Activated CD4-positive, alpha-beta T cell treated with anti-CD3 and anti-CD28 coated beads, Interleukin-2, amount 50 U/mL, for 16 hours (primary cell): Measurements from ENCODE around the gene ZRANB1.
"Not testable (repeated sequence)": the region's sequence is repeated elsewhere in the genome, so short reads cannot be mapped to it uniquely, and the experiment has no call there.

Source experiments
- DNase-seq: peaks from one replicate; pipeline ENCODE4 v3.0.0-alpha.2; 2020

Gene ZRANB1

GRCh38 chr10:124941823-124942222 is at the start of gene ZRANB1:
ZRANB1 (plus strand) TSS chr10:124942123; CDS start chr10:124942494, 371 bp downstream.
- DNase-seq, result no peak

GRCh38 chr10:124892905-124893304 is 49.0 kb upstream of the ZRANB1 start:
- no peak for DNase-seq

GRCh38 chr10:124894569-124895215 is 47.2 kb upstream of the ZRANB1 start:
- no peak for DNase-seq

DNA sequence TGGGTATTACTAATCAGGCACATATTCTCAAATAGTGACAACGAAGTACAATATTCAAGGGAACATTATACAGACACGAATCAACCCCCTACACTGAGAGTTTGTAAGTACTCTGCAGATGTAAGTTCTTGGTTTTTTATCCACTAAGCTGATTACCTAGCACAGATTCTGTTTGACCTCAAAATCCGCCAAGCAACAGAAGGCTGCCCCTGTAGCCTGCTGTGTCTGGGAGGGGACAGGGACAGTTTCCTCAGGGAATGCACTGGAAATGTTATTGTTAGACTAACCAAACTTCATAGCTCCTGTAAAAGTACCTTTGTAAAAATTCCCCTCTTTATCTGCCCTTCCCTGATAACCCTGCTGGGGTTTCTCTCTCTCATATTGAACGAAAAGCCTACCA is 45.2 kb upstream of the ZRANB1 start:
- DNase-seq, result no peak

DNA sequence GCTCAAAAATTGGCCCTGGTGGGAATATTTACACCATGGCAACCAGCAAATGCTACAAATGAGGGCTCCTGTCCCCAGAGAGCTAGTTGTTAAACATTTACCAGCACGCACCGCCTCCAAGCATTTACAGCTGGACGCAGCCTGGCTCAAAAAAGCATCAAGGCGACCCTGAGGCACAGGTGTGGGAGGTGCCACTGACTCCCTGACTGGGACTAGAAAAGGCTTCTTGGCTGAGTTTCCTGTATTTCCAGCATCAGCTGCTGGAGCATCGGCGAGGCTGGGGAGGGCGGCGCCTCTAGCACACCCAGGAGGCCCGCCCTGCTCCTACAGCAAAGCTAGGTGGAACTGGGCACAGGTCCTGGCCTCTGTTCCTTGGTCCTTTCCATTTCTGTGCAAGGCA is 43.5 kb upstream of the ZRANB1 start:
- no peak for DNase-seq

- DNase-seq, result no peak
Observed at GRCh38 chr10:124899151-124899550, 42.8 kb upstream of the ZRANB1 start.

DNA sequence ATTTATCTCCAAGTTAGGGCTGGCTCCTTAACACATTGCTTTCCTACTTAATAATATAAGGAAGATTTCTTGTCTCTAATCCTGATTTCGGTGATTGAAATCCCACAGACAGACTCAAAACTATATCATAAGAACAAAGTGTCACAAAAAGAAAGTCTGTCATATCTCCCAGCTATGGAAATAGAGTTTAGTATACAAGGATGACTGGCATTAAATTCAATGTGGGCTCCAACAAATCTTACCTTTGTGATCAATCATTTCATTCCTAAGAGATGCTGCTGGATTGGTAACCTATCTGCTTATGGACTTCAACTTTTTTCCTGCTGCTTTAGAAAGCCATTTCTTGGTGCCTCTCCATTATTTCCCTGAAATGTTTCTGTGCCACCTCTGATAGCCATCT is 39.5 kb upstream of the ZRANB1 start:
- no peak for DNase-seq

DNA sequence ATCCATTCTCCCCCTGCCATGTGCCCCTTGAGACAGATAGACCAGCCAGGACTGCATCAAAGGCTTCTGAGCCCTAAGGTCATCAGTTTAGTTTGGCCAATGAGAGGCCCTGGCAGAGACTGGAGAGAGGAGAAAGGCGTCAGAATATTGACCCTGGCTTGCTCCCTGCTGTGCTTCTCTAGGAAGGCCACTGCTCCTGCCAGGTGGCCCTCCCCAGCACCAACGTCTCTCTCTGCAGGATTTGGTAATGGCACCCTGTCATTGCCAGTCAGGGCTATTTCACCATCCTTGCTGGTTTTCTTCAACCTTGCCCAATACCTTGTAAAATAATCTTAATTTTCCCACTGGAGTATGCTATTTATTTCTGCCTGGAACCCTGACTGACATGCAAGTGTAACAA is 38.8 kb upstream of the ZRANB1 start:
- DNase-seq, result no peak

- DNase-seq, result no peak
Observed at GRCh38 chr10:124904796-124905195, 37.1 kb upstream of the ZRANB1 start.

DNA sequence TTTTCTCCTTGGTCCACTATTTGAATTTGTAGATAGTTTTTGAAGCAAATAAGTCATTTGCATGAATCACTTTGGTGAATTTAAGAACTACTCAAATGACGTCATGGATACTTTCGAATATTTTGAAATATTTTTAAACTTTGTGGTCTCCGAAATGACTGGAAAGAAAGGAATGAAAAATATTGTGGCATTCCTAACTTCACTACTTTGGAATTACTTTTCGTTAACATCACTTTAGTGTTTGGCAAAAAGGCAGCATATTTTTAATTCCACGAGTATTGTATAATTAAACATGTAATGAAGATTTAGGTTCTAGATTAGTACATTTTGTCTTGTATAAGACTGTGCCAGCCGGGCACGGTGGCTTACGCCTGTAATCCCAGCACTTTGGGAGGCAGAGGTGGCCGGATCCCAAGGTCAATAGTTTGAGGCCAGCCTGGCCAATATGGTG is 35.3 kb upstream of the ZRANB1 start:
- DNase-seq, result no peak

GRCh38 chr10:124909563-124909962 is 32.4 kb upstream of the ZRANB1 start:
- DNase-seq, result no peak

DNA sequence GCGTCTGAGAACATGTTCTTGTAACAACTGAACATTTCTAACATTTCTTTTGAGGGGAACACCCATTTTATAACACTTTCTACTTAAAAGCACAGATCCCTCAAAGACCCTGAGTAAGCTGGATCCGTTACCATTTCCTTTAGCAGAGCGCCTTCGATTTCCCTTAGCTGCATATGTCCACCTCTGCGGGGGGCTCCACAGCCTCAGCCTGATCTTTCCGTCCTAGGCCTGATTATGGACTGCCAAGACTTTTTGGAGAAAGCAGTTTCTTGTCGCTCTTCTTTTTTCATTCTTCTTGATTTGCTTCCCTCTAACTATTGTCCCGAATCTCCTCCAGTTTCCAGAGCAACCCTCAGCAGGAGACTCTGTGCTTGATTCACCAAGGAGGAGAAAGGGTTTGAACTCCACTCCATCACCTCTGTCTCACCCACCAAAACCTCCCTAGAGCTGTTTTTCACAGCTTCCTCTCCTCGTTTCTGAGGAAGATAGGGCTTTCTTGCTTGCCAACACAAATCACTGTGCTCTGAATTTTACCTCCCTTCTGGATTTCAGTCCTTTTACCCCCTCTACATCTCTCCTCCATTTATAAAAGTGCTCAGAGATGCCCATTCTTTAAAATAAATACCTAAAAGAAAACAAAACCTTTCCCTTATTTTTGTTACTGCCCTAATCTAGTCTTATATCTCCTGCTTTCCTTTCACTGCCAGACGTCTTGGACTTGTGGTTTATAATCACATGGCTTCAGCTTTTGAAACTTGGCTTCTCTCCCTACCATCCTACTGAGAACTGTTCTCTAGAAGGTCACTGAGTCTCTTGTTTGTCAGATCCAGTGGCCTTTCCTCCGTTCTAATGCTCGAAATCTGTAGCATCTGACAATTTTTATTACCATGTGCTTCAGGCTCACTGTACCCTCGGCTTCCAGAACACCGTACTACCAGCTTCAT is 30.5 kb upstream of the ZRANB1 start:
- DNase-seq, result no peak

DNA sequence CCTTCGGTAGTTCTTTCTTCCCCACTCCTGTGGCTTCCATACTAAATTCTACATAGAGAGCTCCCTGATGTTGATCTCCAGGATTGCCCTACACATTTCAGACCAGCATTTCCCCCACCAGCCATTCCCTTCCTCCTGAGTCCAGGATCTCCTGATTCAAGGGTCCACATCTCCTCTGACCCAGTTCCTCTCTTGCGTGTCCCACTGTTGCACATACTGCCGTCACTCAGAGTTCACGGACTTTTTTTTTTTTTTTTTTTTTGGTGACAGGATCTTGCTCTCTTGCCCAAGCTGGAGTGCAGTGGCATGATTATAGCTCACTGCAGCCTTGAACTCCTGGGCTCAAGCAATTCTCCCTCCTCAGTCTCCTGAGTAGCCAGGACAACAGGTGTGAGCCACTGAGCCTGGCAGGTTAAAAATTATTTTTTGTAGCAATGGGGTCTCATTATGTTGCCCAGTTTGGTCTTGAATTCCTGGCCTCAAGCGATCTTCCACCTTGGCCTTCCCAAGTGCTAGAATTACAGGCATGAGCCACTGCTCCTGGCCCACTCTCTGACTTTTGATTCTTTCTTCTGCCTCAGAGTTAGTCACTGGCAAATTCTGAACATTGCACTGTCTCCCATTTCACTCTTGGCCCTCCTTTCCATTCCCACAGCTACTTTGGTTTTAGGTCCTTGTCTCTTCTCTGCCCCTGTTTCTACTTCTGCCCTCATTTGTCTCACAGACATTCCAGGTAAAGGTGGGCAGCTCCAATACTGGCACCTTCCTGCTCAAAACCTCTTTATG is 29.6 kb upstream of the ZRANB1 start:
- DNase-seq, result no peak

- no peak for DNase-seq
Observed at GRCh38 chr10:124913167-124913566, 28.8 kb upstream of the ZRANB1 start.

DNA sequence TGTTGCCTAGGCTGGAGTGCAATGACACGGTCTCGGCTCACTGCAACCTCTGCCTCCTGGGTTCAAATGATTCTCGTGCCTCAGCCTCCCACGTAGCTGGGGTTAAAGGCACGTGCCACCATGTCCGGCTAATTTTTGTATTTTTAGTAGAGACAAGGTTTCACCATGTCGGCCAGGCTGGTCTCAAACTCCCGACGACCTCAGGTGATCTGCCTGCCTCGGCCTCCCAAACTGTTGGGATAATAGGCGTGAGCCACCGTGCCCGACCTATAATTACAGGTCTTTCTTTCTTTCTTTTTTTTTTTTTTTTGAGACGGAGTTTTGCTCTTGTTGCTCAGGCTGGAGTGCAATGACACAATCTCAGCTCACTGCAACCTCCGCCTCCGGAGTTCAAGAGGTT is 27.5 kb upstream of the ZRANB1 start:
- DNase-seq, result not testable (repeated sequence)

- no peak for DNase-seq
Observed at GRCh38 chr10:124916098-124916584, 25.8 kb upstream of the ZRANB1 start.

DNA sequence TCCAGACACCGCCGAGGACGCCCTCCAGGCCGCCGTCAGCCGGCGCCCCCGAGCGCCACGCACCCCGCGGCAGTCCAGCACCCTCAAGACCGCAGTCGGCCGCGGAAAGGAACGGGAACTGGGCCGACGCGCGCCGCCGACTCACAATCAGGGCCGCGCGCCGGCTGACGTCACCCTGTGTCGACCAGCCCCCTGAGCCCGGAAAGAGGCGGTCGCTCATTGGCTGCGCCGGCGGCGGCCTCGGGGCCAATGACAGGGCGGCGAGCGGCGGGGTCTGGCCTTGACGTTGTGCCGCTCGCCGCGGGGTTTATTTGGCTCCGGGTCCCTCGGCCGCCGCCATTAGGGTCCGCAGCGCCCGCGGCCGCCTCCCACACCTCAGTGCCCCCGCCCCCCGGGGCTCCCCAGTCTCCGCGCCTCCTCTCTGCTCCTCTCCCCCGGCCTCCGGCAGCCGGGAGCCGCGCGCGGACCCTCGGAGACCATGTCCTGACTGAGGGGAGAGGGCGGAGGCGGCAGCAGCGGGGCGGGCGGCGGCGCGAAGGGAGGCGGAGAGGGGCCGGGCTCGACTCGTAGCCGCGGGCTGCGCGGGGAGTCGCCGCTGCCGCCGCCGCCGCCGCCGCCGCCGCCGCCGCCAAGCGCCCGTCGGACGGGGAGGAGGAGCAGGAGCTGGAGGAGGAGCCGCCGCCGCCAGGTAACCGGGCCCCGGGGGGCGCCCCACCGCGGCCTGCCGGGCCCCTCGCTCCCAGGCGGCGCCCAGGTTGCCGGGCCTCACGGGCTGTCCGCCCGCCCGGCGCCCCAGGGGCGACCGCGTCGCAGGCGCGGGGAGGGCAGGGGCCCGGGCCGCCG is 25.1 kb upstream of the ZRANB1 start:
- DNase-seq, result peak; percentile 97

DNA sequence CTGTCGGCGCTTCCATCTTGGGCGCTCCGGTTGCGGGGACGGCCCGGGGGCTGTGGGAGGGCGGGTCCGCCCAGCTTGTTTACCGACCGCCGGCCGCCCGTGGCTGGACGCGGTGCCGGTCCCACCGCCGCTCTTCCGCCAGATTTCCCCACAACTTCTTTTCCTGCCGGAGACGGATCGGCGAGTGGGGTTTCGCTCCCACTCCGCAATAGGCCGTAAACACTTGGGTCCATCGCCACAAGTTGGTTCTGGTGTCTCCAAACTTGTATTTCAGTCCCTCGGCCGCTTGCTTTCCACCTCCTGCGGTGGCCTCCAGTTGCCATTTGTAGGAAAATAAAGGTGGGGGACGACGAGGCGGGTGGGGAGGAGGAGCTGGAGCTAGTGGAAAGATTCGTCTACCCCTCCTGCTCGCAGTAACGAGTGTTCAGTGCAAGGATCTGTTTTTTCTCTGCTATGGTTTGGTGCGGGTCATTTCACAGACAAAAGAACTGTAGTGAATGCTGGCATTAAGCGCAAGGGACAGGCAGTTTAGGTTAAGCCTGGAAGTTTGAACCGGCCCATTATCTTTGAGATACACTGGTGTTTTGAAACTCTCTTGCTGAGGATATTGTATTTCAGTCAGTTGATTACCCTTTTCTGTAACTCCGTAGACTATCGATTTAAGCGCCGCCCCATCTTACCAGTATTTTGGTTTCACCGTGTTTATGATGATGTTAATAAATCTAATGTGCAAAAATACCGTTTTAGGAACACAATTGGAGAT is 24.3 kb upstream of the ZRANB1 start:
- DNase-seq, result peak; percentile 31

- no peak for DNase-seq
Observed at GRCh38 chr10:124918191-124918830, 23.6 kb upstream of the ZRANB1 start.

DNA sequence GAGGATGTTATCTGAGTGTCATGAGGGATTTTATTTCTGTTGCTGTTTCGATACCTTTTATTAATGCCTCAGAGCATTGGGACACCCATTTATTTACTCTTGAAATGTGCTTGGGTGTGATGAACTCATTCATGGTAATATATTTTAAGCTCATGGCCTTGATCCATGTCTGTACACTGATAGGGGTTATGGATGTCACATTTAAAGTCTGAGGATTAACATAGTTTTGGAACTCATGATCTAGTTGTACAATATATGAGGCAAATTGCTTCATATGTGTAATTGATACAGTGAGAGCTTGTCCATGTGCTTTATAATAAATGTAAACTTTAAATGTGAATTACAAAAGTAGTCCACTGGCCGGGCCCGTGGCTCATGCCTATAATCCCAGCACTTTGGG is 23.0 kb upstream of the ZRANB1 start:
- no peak for DNase-seq

- no peak for DNase-seq
Observed at GRCh38 chr10:124921261-124921660, 20.7 kb upstream of the ZRANB1 start.
